Liver (tissue), 9 donors: Measurements from ENCODE around the gene AS3MT. TPM values are rescaled to one million over a fixed set of nuclear protein-coding genes. Genes with fewer than 3 reads are reported as not detected.

Experiments
- DNase-seq: peaks from one replicate; pipeline ENCODE4 v3.0.0-alpha.2; 2017; ENCODE audit warnings: low spot score
- H3K27ac ChIP-seq, 2 donors: one replicate each; pipeline ENCODE4 v1.7.0; 2013; ENCODE audit warnings: inconsistent platforms in 2 of 2, low read length in 2 of 2, control low read depth in 1 of 2, low read depth in 1 of 2, mild to moderate bottlenecking in 1 of 2
- H3K27me3 ChIP-seq, 4 donors: one replicate each; pipeline versions ENCODE4 v1.6.1 to v1.7.0; 2013; ENCODE audit warnings: low read length in 3 of 4, inconsistent platforms in 1 of 4, mild to moderate bottlenecking in 1 of 4, moderate library complexity in 1 of 4; ENCODE audit not compliant: control insufficient read depth in 4 of 4, insufficient read depth in 4 of 4
- H3K36me3 ChIP-seq, 4 donors: one replicate each; pipeline versions ENCODE4 v1.6.1 to v1.7.0; 2013; ENCODE audit warnings: low read length in 3 of 4, mild to moderate bottlenecking in 3 of 4, low read depth in 1 of 4, moderate library complexity in 1 of 4; ENCODE audit not compliant: control insufficient read depth in 4 of 4, insufficient read depth in 3 of 4
- H3K4me1 ChIP-seq, 4 donors: one replicate each; pipeline versions ENCODE4 v1.6.1 to v1.7.0; 2013; ENCODE audit warnings: low read length in 3 of 4, mild to moderate bottlenecking in 3 of 4, moderate library complexity in 1 of 4; ENCODE audit not compliant: control insufficient read depth in 4 of 4, insufficient read depth in 4 of 4
- H3K4me3 ChIP-seq, 3 donors: one replicate each; pipeline versions ENCODE4 v1.6.1 to v1.7.0; 2013; ENCODE audit warnings: low read length in 3 of 3, control low read depth in 1 of 3, low read depth in 1 of 3, mild to moderate bottlenecking in 1 of 3
- H3K9ac ChIP-seq, 2 donors: one replicate each; pipeline ENCODE4 v1.7.0; 2013; ENCODE audit warnings: low read length in 2 of 2, mild to moderate bottlenecking in 2 of 2, moderate library complexity in 2 of 2, control low read depth in 1 of 2, low read depth in 1 of 2
- H3K9me3 ChIP-seq, 4 donors: one replicate each; pipeline versions ENCODE4 v1.6.1 to v1.7.0; 2013; ENCODE audit warnings: low read length in 3 of 4; ENCODE audit not compliant: control insufficient read depth in 4 of 4
- GABPA ChIP-seq, 2 donors: IDR thresholded peaks in 1 of 2; conservative IDR thresholded peaks in 1 of 2; 2 replicates each; pipeline ENCODE4 v1.6.1; 2016; ENCODE audit warnings: antibody characterized with exemption in 2 of 2, mild to moderate bottlenecking in 1 of 2, moderate library complexity in 1 of 2
- HNF4A ChIP-seq, 2 donors: conservative IDR thresholded peaks; 2 replicates each; pipeline ENCODE4 v1.6.1; 2016; ENCODE audit warnings: antibody characterized with exemption in 2 of 2, mild to moderate bottlenecking in 2 of 2
- NR2F2 ChIP-seq: IDR thresholded peaks from 2 replicates; pipeline ENCODE4 v1.6.1; 2016; ENCODE audit warnings: antibody characterized with exemption
- RAD21 ChIP-seq, 2 donors: IDR thresholded peaks; 2 replicates each; pipeline ENCODE4 v1.6.1; 2016; ENCODE audit warnings: antibody characterized with exemption in 2 of 2, mild to moderate bottlenecking in 2 of 2
- RXRA ChIP-seq, 2 donors: IDR thresholded peaks; 2 replicates each; pipeline ENCODE4 v1.6.1; 2017 to 2018; ENCODE audit warnings: antibody characterized with exemption in 2 of 2, mild to moderate bottlenecking in 1 of 2
- TAF1 ChIP-seq: conservative IDR thresholded peaks from 2 replicates; pipeline ENCODE4 v1.6.1; 2016; ENCODE audit warnings: antibody characterized with exemption, mild to moderate bottlenecking
- YY1 ChIP-seq: IDR thresholded peaks from 2 replicates; pipeline ENCODE4 v1.6.1; 2016; ENCODE audit warnings: antibody characterized with exemption, mild to moderate bottlenecking
- WGBS: extraction: QIAGEN DNeasy Blood & Tissue Kit; methylation state at CpG from one replicate; pipeline ENCODE4 v1.1.7; 2013; 5-methylcytosine and 5-hydroxymethylcytosine counted together
- polyA plus RNA-seq, 2 donors: library from polyadenylated mRNA; stranded (reverse) in 1 of 2; unstranded in 1 of 2; fragments of 200-250 nt in 1 of 2; fragments of >200 nt in 1 of 2; fragmentation: Nextera tagmentation in 1 of 2; extraction: Ambion mirVana in 1 of 2; gene quantifications; one replicate each; pipeline versions ENCODE4 v1.2.1 to v1.2.3, GENCODE V29; 2013 to 2015
- total RNA-seq, 2 donors: library from RNA; depleted of rRNA; stranded (reverse); fragments of >200 nt; gene quantifications; one replicate each; pipeline ENCODE4 v1.2.3, GENCODE V29; 2014
- TF ChIP-seq, protein P1 (sequence below): fragments of 150-350 bp; IDR thresholded peaks from 2 replicates; pipeline ENCODE4 v1.5.1; 2017; ENCODE audit warnings: improper control_type of control experiment, low read depth, low read length; ENCODE audit not compliant: missing input control
- TF ChIP-seq, protein P2 (sequence below): IDR thresholded peaks from 2 replicates; pipeline ENCODE4 v1.6.1; 2016; ENCODE audit warnings: antibody characterized with exemption
- TF ChIP-seq, protein P3 (sequence below): IDR thresholded peaks from 2 replicates; pipeline ENCODE4 v1.6.1; 2016; ENCODE audit warnings: antibody characterized with exemption
- TF ChIP-seq, protein P4 (sequence below): IDR thresholded peaks from 2 replicates; pipeline ENCODE4 v1.6.1; 2016; ENCODE audit warnings: antibody characterized with exemption, mild to moderate bottlenecking
- donor health status: healthy.
- donor health status: healthy.
- donor health status: healthy.
- donor health status: healthy.
- donor health status: healthy.

Gene AS3MT
- total and polyA plus RNA-seq, 4 donors = 13.4 to 38.1 (median 16.2) TPM

DNA sequence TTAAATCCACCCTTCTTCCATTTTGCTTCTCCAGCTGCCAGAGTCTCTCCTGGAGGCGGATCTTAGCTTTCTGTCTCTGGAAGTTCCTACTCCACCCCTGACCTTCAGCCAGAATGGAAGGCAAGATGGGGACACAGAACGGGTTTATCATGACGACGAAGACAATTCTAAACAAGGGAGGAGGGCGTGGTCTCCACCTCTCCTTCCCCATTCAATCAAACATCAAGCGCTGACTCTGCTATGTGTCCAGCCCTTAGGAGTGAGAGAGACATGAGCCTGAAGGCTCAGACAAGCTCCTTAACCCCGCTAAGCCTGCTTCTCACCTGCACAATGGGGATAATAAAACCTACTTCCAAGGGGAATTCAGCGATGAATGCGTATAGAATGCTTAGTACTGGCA is 35.1 kb upstream of the AS3MT start:
- no peak for TF ChIP-seq RXRA (IDR thresholded peaks at IDR 0.05)
- TF ChIP-seq, protein P1, sequence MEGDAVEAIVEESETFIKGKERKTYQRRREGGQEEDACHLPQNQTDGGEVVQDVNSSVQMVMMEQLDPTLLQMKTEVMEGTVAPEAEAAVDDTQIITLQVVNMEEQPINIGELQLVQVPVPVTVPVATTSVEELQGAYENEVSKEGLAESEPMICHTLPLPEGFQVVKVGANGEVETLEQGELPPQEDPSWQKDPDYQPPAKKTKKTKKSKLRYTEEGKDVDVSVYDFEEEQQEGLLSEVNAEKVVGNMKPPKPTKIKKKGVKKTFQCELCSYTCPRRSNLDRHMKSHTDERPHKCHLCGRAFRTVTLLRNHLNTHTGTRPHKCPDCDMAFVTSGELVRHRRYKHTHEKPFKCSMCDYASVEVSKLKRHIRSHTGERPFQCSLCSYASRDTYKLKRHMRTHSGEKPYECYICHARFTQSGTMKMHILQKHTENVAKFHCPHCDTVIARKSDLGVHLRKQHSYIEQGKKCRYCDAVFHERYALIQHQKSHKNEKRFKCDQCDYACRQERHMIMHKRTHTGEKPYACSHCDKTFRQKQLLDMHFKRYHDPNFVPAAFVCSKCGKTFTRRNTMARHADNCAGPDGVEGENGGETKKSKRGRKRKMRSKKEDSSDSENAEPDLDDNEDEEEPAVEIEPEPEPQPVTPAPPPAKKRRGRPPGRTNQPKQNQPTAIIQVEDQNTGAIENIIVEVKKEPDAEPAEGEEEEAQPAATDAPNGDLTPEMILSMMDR = no peak
- TF ChIP-seq GABPA (IDR thresholded peaks at IDR 0.05 in 1 of 2, conservative IDR thresholded peaks at IDR 0.05 in 1 of 2) = no peak
- no peak for TF ChIP-seq NR2F2
- TF ChIP-seq, protein P2, sequence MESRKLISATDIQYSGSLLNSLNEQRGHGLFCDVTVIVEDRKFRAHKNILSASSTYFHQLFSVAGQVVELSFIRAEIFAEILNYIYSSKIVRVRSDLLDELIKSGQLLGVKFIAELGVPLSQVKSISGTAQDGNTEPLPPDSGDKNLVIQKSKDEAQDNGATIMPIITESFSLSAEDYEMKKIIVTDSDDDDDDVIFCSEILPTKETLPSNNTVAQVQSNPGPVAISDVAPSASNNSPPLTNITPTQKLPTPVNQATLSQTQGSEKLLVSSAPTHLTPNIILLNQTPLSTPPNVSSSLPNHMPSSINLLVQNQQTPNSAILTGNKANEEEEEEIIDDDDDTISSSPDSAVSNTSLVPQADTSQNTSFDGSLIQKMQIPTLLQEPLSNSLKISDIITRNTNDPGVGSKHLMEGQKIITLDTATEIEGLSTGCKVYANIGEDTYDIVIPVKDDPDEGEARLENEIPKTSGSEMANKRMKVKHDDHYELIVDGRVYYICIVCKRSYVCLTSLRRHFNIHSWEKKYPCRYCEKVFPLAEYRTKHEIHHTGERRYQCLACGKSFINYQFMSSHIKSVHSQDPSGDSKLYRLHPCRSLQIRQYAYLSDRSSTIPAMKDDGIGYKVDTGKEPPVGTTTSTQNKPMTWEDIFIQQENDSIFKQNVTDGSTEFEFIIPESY = no peak
- TF ChIP-seq YY1 = no peak
- TF ChIP-seq HNF4A (conservative IDR thresholded peaks at IDR 0.05) = no peak
- no peak for TF ChIP-seq RAD21 (IDR thresholded peaks at IDR 0.05)
- TF ChIP-seq, protein P3, sequence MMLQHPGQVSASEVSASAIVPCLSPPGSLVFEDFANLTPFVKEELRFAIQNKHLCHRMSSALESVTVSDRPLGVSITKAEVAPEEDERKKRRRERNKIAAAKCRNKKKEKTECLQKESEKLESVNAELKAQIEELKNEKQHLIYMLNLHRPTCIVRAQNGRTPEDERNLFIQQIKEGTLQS = no peak
- TF ChIP-seq, protein P4, sequence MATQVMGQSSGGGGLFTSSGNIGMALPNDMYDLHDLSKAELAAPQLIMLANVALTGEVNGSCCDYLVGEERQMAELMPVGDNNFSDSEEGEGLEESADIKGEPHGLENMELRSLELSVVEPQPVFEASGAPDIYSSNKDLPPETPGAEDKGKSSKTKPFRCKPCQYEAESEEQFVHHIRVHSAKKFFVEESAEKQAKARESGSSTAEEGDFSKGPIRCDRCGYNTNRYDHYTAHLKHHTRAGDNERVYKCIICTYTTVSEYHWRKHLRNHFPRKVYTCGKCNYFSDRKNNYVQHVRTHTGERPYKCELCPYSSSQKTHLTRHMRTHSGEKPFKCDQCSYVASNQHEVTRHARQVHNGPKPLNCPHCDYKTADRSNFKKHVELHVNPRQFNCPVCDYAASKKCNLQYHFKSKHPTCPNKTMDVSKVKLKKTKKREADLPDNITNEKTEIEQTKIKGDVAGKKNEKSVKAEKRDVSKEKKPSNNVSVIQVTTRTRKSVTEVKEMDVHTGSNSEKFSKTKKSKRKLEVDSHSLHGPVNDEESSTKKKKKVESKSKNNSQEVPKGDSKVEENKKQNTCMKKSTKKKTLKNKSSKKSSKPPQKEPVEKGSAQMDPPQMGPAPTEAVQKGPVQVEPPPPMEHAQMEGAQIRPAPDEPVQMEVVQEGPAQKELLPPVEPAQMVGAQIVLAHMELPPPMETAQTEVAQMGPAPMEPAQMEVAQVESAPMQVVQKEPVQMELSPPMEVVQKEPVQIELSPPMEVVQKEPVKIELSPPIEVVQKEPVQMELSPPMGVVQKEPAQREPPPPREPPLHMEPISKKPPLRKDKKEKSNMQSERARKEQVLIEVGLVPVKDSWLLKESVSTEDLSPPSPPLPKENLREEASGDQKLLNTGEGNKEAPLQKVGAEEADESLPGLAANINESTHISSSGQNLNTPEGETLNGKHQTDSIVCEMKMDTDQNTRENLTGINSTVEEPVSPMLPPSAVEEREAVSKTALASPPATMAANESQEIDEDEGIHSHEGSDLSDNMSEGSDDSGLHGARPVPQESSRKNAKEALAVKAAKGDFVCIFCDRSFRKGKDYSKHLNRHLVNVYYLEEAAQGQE = no peak
- 61% methylated on average over 9 of the region's 9 CpGs for WGBS
- Histone ChIP-seq H3K36me3 (no peaks in the 10 kb centered on the region), H3K27me3 (no peaks in the 10 kb centered on the region), H3K9me3 (peaks cover 0 to 7% (median under 1%) of the 10 kb centered on the region in 4 donors), H3K4me1 (peaks cover 0 to 9% (median 6%) of the 10 kb centered on the region in 4 donors), H3K27ac (no peak overlapping the region), H3K9ac (no peak overlapping the region), H3K4me3 (no peak overlapping the region)
- no peak for DNase-seq

DNA sequence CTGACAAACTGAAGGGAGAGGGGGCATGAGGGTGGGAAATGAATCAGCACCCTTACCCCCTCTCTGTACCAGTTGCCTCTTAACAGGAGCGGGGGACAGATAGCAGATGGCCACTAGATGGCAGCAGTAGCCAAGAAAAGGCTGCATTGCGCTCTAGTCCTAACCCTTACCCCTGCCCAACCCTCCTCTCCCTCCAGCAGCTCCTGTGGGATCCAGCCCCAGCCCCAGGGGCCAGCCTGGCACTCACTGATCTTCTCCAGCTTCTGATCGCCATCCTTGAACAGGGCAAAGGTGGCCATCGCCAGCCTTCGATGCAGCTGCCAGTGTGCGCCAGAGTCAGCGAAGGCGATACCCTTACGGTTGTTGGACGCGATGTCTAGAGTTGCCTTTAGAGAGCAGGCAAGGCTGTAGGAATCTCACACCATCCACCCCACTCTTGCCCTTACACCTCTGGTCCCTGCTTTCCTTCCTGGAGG is 34.2 kb upstream of the AS3MT start:
- Histone ChIP-seq H3K9ac (no peak overlapping the region), H3K27me3 (no peaks in the 10 kb centered on the region), H3K9me3 (peaks cover 0 to 7% (median under 1%) of the 10 kb centered on the region in 4 donors), H3K4me1 (peaks cover 0 to 9% (median 6%) of the 10 kb centered on the region in 4 donors), H3K27ac (no peak overlapping the region), H3K4me3 (no peak overlapping the region), H3K36me3 (no peaks in the 10 kb centered on the region)
- DNase-seq = peak; percentile 79
- TF ChIP-seq, protein P1 = peak; percentile 91
- TF ChIP-seq TAF1 (no peak), RAD21 (IDR thresholded peaks at IDR 0.05) (peak; percentile 95 to 99), HNF4A (conservative IDR thresholded peaks at IDR 0.05) (peak in 1 of 2 donors; percentile 24)
- WGBS = 69% methylated on average over 11 of the region's 11 CpGs
